Suprapubic skin (tissue), 4 donors: ENCODE data around the gene TMEM116. TPM values are rescaled to one million over a fixed set of nuclear protein-coding genes. Genes with fewer than 3 reads are reported as not detected.
"Not testable (repeated sequence)": the region's sequence is repeated elsewhere in the genome, so short reads cannot be mapped to it uniquely, and the experiment has no call there.

Source experiments
- DNase-seq, 2 donors: peaks; one replicate each; pipeline ENCODE4 v3.0.0-alpha.2; 2019; ENCODE audit warnings: low spot score in 2 of 2
- H3K27ac ChIP-seq: fragments of 200-600 bp; sonication (generic); one replicate; pipeline ENCODE4 v1.5.1; 2019
- H3K27me3 ChIP-seq: fragments of 200-600 bp; sonication (generic); one replicate; pipeline ENCODE4 v1.5.1; 2019
- H3K36me3 ChIP-seq: fragments of 200-600 bp; sonication (generic); one replicate; pipeline ENCODE4 v1.5.1; 2019
- H3K4me1 ChIP-seq: fragments of 200-600 bp; sonication (generic); one replicate; pipeline ENCODE4 v1.5.1; 2019
- H3K4me3 ChIP-seq: fragments of 200-600 bp; sonication (generic); one replicate; pipeline ENCODE4 v1.5.1; 2019; ENCODE audit warnings: mild to moderate bottlenecking
- H3K9me3 ChIP-seq: fragments of 200-600 bp; sonication (generic); one replicate; pipeline ENCODE4 v1.5.1; 2019
- EP300 ChIP-seq: sonication (generic); formaldehyde crosslinking; IDR thresholded peaks from one replicate; pipeline ENCODE4 v1.6.1; 2017; ENCODE audit warnings: antibody characterized with exemption
- POLR2A ChIP-seq, 2 donors: fragments of 450-650 bp; IDR thresholded peaks; one replicate each; pipeline ENCODE4 v1.6.1; 2017; ENCODE audit warnings: antibody characterized with exemption in 2 of 2, mild to moderate bottlenecking in 2 of 2, moderate library complexity in 2 of 2
- POLR2AphosphoS5 ChIP-seq, 3 donors: sonication (generic); formaldehyde crosslinking; IDR thresholded peaks; one replicate each; pipeline ENCODE4 v1.6.1; 2017; ENCODE audit warnings: antibody characterized with exemption in 3 of 3
- WGBS: methylation state at CpG from one replicate; pipeline ENCODE4 v1.1.5; 2018; 5-methylcytosine and 5-hydroxymethylcytosine counted together
- total RNA-seq, 4 donors: library from RNA; depleted of rRNA; stranded (reverse); fragments of >200 nt; gene quantifications; one replicate each; pipeline ENCODE4 v1.1.0, GENCODE V29; 2016
- TF ChIP-seq, protein P1 (sequence below), 2 donors: fragments of 200-600 bp in 1 of 2; fragments of 450-650 bp in 1 of 2; sonication (generic) in 1 of 2; IDR thresholded peaks; one replicate each; pipeline ENCODE4 v1.5.1; 2016 to 2019; ENCODE audit warnings: antibody characterized with exemption in 2 of 2, mild to moderate bottlenecking in 1 of 2, moderate library complexity in 1 of 2

TMEM116 gene
- total RNA-seq, 4 donors from 2014 or later = 16.0 to 25.1 (median 22.8) TPM

DNA sequence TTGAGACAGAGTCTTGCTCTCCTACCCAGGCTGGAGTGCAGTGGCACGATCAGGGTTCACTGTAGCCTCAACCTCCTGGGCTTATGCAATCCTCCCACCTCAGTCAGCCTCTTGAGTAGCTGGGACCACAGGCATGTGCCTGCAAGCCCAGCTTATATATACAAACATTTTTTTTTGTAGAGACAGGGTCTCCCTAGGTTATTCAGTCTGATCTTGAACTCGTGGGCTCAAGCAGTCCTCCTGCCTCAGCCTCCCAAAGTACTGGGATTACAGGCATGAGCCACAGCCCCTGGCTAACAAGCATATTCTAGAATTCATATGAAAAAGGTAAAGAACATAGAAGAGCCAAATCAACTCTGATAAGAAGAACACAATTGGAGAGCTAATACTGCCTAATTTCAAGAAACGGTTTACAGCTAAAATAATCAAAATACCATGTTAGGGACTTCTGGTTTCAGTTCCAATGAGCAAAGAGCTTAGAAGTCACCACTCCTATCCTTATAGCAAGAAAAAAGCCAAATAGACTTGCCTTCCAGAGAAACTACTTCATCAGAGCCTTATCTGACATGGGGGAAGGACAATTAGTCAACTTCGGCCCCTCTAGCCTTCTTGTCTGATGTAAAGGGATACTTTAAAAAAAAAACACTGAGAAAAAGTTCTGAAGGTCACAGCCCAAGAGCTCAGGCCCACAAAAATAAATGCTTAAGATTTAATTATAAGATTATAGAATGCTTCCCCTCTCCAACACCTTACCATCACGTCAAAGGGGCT lies 37.6 kb downstream of the TMEM116 start:
- Histone ChIP-seq H3K9me3 (peaks cover 7% of the 10 kb centered on the region), H3K4me1 (no peaks in the 10 kb centered on the region), H3K27ac (no peak overlapping the region), H3K36me3 (no peaks in the 10 kb centered on the region), H3K27me3 (no peaks in the 10 kb centered on the region), H3K4me3 (no peak overlapping the region)
- WGBS = 81% methylated on average over 5 of the region's 5 CpGs
- DNase-seq = no peak
- TF ChIP-seq, protein P1, sequence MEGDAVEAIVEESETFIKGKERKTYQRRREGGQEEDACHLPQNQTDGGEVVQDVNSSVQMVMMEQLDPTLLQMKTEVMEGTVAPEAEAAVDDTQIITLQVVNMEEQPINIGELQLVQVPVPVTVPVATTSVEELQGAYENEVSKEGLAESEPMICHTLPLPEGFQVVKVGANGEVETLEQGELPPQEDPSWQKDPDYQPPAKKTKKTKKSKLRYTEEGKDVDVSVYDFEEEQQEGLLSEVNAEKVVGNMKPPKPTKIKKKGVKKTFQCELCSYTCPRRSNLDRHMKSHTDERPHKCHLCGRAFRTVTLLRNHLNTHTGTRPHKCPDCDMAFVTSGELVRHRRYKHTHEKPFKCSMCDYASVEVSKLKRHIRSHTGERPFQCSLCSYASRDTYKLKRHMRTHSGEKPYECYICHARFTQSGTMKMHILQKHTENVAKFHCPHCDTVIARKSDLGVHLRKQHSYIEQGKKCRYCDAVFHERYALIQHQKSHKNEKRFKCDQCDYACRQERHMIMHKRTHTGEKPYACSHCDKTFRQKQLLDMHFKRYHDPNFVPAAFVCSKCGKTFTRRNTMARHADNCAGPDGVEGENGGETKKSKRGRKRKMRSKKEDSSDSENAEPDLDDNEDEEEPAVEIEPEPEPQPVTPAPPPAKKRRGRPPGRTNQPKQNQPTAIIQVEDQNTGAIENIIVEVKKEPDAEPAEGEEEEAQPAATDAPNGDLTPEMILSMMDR (IDR thresholded peaks at IDR 0.05) = no peak
- TF ChIP-seq EP300 (no peak), POLR2A (IDR thresholded peaks at IDR 0.05) (no peak), POLR2AphosphoS5 (IDR thresholded peaks at IDR 0.05) (no peak)

DNA sequence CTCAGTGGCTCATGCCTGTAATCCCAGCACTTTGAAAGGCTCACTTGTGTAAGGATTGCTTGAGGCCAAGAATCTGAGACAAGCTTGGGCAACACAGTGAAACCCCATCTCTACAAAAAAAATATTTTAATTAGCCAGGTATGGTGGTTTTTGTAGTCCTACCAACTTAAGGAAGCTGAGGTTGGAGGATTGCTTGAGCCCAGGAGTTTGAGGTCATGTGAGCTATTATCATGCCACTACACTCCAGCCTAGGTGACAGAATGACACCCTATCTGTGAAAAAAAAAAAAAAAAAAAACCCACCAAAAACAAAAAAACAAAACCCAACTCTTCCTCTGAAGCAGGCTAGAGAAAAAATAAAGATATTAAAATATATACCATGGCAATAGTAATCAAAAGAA lies 41.2 kb downstream of the TMEM116 start:
- H3K27me3 ChIP-seq = no peaks in the 10 kb centered on the region
- TF ChIP-seq POLR2AphosphoS5 (IDR thresholded peaks at IDR 0.05) (no peak), POLR2A (IDR thresholded peaks at IDR 0.05) (no peak), EP300 (no peak)
- TF ChIP-seq, protein P1 (IDR thresholded peaks at IDR 0.05) = no peak
- H3K4me3 ChIP-seq = no peak overlapping the region
- H3K36me3 ChIP-seq = no peaks in the 10 kb centered on the region
- no peaks in the 10 kb centered on the region for H3K4me1 ChIP-seq
- peaks cover 7% of the 10 kb centered on the region for H3K9me3 ChIP-seq
- no peak for DNase-seq
- H3K27ac ChIP-seq = no peak overlapping the region

DNA sequence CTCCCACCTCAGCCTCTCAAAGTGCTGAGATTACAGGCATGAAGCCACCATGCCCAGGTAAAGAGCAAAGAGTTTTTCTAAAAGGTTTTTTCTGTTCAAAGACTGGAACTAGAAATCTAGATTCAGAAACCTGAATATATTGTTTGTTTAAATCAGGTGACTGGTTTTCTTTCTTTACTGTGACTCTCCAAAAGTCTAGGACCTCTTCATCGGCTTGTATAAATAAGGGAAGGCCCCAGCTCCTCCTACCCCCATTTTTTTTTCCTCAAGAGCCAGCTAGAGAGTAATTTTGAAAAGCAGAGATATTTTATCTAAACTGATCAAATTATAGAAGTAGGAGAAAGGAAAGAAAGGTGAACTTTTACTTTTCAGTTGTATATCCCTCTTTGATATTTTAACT lies 48.0 kb downstream of the TMEM116 start:
- no peaks in the 10 kb centered on the region for H3K9me3 ChIP-seq

DNA sequence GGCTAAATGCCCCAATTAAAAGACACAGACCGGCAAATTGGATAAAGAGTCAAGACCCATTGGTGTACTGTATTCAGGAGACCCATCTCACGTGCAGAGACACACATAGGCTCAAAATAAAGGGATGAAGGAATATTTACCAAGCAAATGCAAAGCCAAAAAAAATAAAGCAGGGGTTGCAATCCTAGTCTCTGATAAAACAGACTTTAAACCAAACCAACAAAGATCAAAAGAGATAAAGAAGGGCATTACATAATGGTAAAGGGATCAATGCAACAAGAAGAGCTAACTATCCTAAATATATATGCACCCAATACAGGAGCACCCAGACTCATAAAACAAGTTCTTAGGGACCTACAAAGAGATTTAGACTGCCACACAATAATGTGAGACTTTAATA lies 53.4 kb downstream of the TMEM116 start:
- WGBS = 98% methylated on average over 2 of the region's 2 CpGs
- not testable (repeated sequence) for H3K9me3 ChIP-seq, H3K27me3 ChIP-seq, H3K36me3 ChIP-seq, H3K4me1 ChIP-seq, H3K27ac ChIP-seq, DNase-seq, H3K4me3 ChIP-seq

More for the DNA sequence above, 48.0 kb downstream of the TMEM116 start:
- TF ChIP-seq POLR2A (IDR thresholded peaks at IDR 0.05) (no peak), POLR2AphosphoS5 (IDR thresholded peaks at IDR 0.05) (no peak), EP300 (no peak)
- TF ChIP-seq, protein P1 (IDR thresholded peaks at IDR 0.05) = no peak
- Histone ChIP-seq H3K27ac (no peak overlapping the region), H3K27me3 (no peaks in the 10 kb centered on the region), H3K4me1 (no peaks in the 10 kb centered on the region), H3K36me3 (no peaks in the 10 kb centered on the region), H3K4me3 (no peak overlapping the region)
- no peak for DNase-seq
- 61% methylated on average over 1 of the region's 1 CpG for WGBS

DNA sequence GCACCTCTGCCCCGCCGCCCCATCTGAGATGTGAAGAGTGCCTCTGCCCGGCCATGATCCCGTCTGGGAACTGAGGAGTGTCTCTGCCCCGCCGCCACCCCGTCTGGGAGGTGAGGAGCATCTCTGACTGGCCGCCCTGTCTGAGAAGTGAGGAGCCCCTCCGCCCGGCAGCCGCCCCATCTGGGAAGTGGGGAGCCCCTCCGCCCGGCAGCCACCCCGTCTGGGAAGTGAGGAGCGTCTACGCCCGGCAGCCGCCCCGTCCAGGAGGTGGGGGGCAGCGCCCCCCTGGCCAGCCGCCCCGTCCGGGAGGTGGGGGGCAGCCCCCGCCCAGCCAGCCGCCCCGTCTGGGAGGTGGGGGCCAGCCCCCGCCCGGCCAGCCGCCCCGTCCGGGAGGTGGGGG lies 55.7 kb downstream of the TMEM116 start:
- WGBS = no CpG with 5 or more reads among the region's 31 CpGs
- not testable (repeated sequence) for DNase-seq, H3K27ac ChIP-seq, H3K36me3 ChIP-seq, H3K4me1 ChIP-seq, H3K27me3 ChIP-seq, H3K4me3 ChIP-seq, H3K9me3 ChIP-seq

DNA sequence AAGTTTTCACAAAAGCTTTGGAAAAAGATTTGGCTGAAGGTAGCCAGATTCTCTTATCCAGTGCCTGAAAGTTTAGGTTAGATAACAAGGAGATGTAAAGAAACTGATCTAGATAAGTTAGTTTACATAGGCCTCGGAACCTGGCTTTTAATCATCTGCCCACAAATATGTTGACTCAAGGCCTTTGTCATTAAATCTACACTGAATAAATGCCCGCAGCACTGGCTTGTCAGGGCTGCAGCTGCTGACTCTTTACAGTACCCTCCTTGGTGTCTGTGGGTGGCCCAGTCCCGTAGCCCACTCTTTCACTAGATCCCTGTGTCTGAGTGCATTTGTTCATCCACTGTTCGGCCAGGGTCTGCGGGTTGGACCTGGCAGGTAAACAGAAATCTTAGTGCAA lies 58.0 kb downstream of the TMEM116 start:
- H3K27ac ChIP-seq = no peak overlapping the region
- no peaks in the 10 kb centered on the region for H3K9me3 ChIP-seq
- TF ChIP-seq POLR2A (IDR thresholded peaks at IDR 0.05) = no peak
- TF ChIP-seq, protein P1 (IDR thresholded peaks at IDR 0.05) = no peak
- H3K4me3 ChIP-seq = no peak overlapping the region
- H3K4me1 ChIP-seq = no peaks in the 10 kb centered on the region
- 92% methylated on average over 5 of the region's 5 CpGs for WGBS
- no peaks in the 10 kb centered on the region for H3K27me3 ChIP-seq
- peaks cover 5% of the 10 kb centered on the region for H3K36me3 ChIP-seq
- DNase-seq = no peak
